HCT116 (cell line): Measurements from ENCODE around the gene MRM3. TPM values are rescaled to one million over a fixed set of nuclear protein-coding genes. Genes with fewer than 3 reads are reported as not detected.
"Not testable (repeated sequence)": the region's sequence is repeated elsewhere in the genome, so short reads cannot be mapped to it uniquely, and the experiment has no call there.

Source experiments
- ATAC-seq: fragments of 200-7000 bp; cut with Tn5 transposase; 2 replicates; pipeline ENCODE4 v1.9.1; 2020; ENCODE audit warnings: mild to moderate bottlenecking, moderate library complexity
- BruUV-seq: library from RNA; stranded (reverse); fragments of 400-500 nt; replicated peaks from 2 replicates; lab custom pipeline; 2021; lab: Mats Ljungman, UMichigan
- CTCF ChIA-PET: fragments of 300-600 bp; sonication (Branson Sonifier 250); formaldehyde crosslinking; loops from one replicate; lab custom pipeline; 2021; ENCODE audit warnings: antibody characterized with exemption; lab: Charles Lee
- POLR2A ChIA-PET: fragments of 300-600, 350-600 bp; sonication (Branson Sonifier 250); formaldehyde crosslinking; loops from one replicate; lab custom pipeline; 2021; ENCODE audit warnings: antibody characterized with exemption; lab: Charles Lee
- RAD21 ChIA-PET, 2 experiments: fragments of 300-600 bp; sonication (Branson Sonifier 250); formaldehyde crosslinking; loops; one replicate each; lab custom pipeline; 2023; ENCODE audit warnings: low total read pairs in 2 of 2; ENCODE audit not compliant: uncharacterized antibody in 2 of 2, unreplicated experiment in 2 of 2, low non-redundant PET in 1 of 2; lab: Charles Lee
- DNase-seq: peaks from one replicate; pipeline ENCODE4 v3.0.0-alpha.2; 2010; ENCODE audit warnings: low read depth, low spot score
- H2AFZ ChIP-seq: fragments of 200-600 bp; shearing (Covaris generic), sonication (generic); 2 replicates; pipeline ENCODE4 v1.6.1; 2017; ENCODE audit warnings: low read depth, mixed run types, mixed read lengths, antibody characterized with exemption, low read length; ENCODE audit not compliant: poor library complexity, severe bottlenecking
- H3K27ac ChIP-seq: 2 replicates; pipeline ENCODE4 v1.5.1; 2012; ENCODE audit warnings: low read depth, low read length
- H3K27me3 ChIP-seq: fragments of 200-600 bp; sonication (generic); 2 replicates; pipeline ENCODE4 v1.6.1; 2016; ENCODE audit warnings: mixed run types, low read length, mixed read lengths; ENCODE audit not compliant: insufficient read depth
- H3K36me3 ChIP-seq, 2 experiments: fragments of 200-500 bp in 1 of 2; fragments of 200-600 bp in 1 of 2; sonication (Bioruptor generic) in 1 of 2; sonication (generic) in 1 of 2; 2 replicates each; pipeline versions ENCODE4 v1.5.1 to v1.6.1; 2014 to 2016; ENCODE audit warnings: low read length in 2 of 2, inconsistent platforms in 1 of 2, mixed read lengths in 1 of 2, mixed run types in 1 of 2; ENCODE audit not compliant: insufficient read depth in 2 of 2, control insufficient read depth in 1 of 2
- H3K4me1 ChIP-seq, 2 experiments: fragments of 200-600 bp in 1 of 2; sonication (generic) in 1 of 2; 2 replicates each; pipeline versions ENCODE4 v1.5.1 to v1.6.1; 2012 to 2017; ENCODE audit warnings: low read length in 2 of 2, inconsistent platforms in 1 of 2, mild to moderate bottlenecking in 1 of 2, mixed read lengths in 1 of 2, mixed run types in 1 of 2, moderate library complexity in 1 of 2; ENCODE audit not compliant: insufficient read depth in 2 of 2, control insufficient read depth in 1 of 2
- H3K4me2 ChIP-seq: fragments of 200-600 bp; sonication (generic); 2 replicates; pipeline ENCODE4 v1.6.1; 2017; ENCODE audit warnings: mixed run types, low read length, mixed read lengths
- H3K4me3 ChIP-seq, 2 experiments: fragments of 200-600 bp in 1 of 2; sonication (generic) in 1 of 2; replicated peaks in 1 of 2; 2 replicates each; pipeline ENCODE4 v1.5.1; 2011 to 2016; ENCODE audit warnings: low read length in 2 of 2, control low read depth in 1 of 2, low read depth in 1 of 2, mild to moderate bottlenecking in 1 of 2, mixed read lengths in 1 of 2, mixed run types in 1 of 2
- H3K79me2 ChIP-seq: fragments of 200-600 bp; sonication (generic); 2 replicates; pipeline ENCODE4 v1.6.1; 2017; ENCODE audit warnings: mild to moderate bottlenecking, mixed run types, low read length, moderate library complexity, mixed read lengths; ENCODE audit not compliant: insufficient read depth
- H3K9ac ChIP-seq: fragments of 200-600 bp; sonication (generic); 2 replicates; pipeline ENCODE4 v1.6.1; 2016; ENCODE audit warnings: low read length, mixed read lengths
- H3K9me2 ChIP-seq: fragments of 200-600 bp; sonication (generic), shearing (Covaris generic); 2 replicates; pipeline ENCODE4 v1.6.1; 2017; ENCODE audit warnings: mixed run types, mild to moderate bottlenecking, moderate library complexity; ENCODE audit not compliant: insufficient read depth
- H3K9me3 ChIP-seq, 2 experiments: fragments of 200-500 bp in 1 of 2; fragments of 200-600 bp in 1 of 2; sonication (Bioruptor generic) in 1 of 2; sonication (generic) in 1 of 2; 2 replicates each; pipeline ENCODE4 v1.6.1; 2014 to 2017; ENCODE audit warnings: low read length in 2 of 2, mixed read lengths in 2 of 2, inconsistent platforms in 1 of 2, low read depth in 1 of 2, mild to moderate bottlenecking in 1 of 2, mixed run types in 1 of 2, moderate library complexity in 1 of 2; ENCODE audit not compliant: control insufficient read depth in 1 of 2, insufficient read depth in 1 of 2
- H4K20me1 ChIP-seq: fragments of 200-600 bp; sonication (generic), shearing (Covaris generic); 2 replicates; pipeline ENCODE4 v1.6.1; 2017; ENCODE audit warnings: mixed run types, mild to moderate bottlenecking, moderate library complexity; ENCODE audit not compliant: insufficient read depth
- ATF3 ChIP-seq: IDR thresholded peaks from 2 replicates; pipeline ENCODE4 v1.6.1; 2012
- EGR1 ChIP-seq: IDR thresholded peaks from 2 replicates; pipeline ENCODE4 v1.6.1; 2012; ENCODE audit warnings: low read depth
- ELF1 ChIP-seq: IDR thresholded peaks from 2 replicates; pipeline ENCODE4 v1.6.1; 2012; ENCODE audit warnings: low read depth, borderline replicate concordance
- EZH2phosphoT487 ChIP-seq: fragments of 200-600 bp; IDR thresholded peaks from 2 replicates; pipeline ENCODE4 v1.6.1; 2018; ENCODE audit warnings: antibody characterized with exemption, borderline replicate concordance
- FOSL1 ChIP-seq: IDR thresholded peaks from 2 replicates; pipeline ENCODE4 v1.6.1; 2012; ENCODE audit warnings: low read depth
- JUND ChIP-seq: IDR thresholded peaks from 2 replicates; pipeline ENCODE4 v1.6.1; 2012
- POLR2A ChIP-seq: IDR thresholded peaks from 2 replicates; pipeline ENCODE4 v1.7.0; 2011; ENCODE audit warnings: borderline replicate concordance; ENCODE audit not compliant: insufficient read depth, insufficient read length; ENCODE audit errors: extremely low read depth
- RAD21 ChIP-seq: IDR thresholded peaks from 2 replicates; pipeline ENCODE4 v1.6.1; 2012; ENCODE audit warnings: low read depth, mild to moderate bottlenecking
- SIN3A ChIP-seq: IDR thresholded peaks from 2 replicates; pipeline ENCODE4 v1.6.1; 2012; ENCODE audit warnings: low read depth
- SP1 ChIP-seq: IDR thresholded peaks from 2 replicates; pipeline ENCODE4 v1.6.1; 2012; ENCODE audit warnings: low read depth
- SRF ChIP-seq: IDR thresholded peaks from 2 replicates; pipeline ENCODE4 v1.6.1; 2012; ENCODE audit warnings: low read depth
- TCF7L2 ChIP-seq: IDR thresholded peaks from 2 replicates; pipeline ENCODE4 v1.7.0; 2011; ENCODE audit warnings: borderline replicate concordance, inconsistent platforms; ENCODE audit not compliant: insufficient read depth, insufficient read length; ENCODE audit errors: extremely low read depth
- YY1 ChIP-seq: IDR thresholded peaks from 2 replicates; pipeline ENCODE4 v1.6.1; 2011; ENCODE audit warnings: low read length, low read depth, moderate library complexity, mild to moderate bottlenecking; ENCODE audit not compliant: insufficient replicate concordance; ENCODE audit errors: extremely low read depth
- ZFX ChIP-seq: fragments of 450-650 bp; IDR thresholded peaks from 2 replicates; pipeline ENCODE4 v1.6.1; 2017
- ZNF274 ChIP-seq: fragments of 200-500 bp; sonication (Bioruptor generic); IDR thresholded peaks from 2 replicates; pipeline ENCODE4 v1.6.1; 2014; ENCODE audit warnings: mild to moderate bottlenecking, low read depth, low read length, inconsistent platforms
- intact Hi-C: fragments of 100-400 bp; cut with micrococcal nuclease; formaldehyde crosslinking; loops from 2 replicates; pipeline ENCODE4 v1.10.0; 2022
- total RNA-seq: library from RNA; stranded (reverse); gene quantifications from one replicate; pipeline ENCODE4 v1.2.1, GENCODE V29; 2021; ENCODE audit not compliant: unreplicated experiment
- TF ChIP-seq, protein P1 (sequence below), 3 experiments: fragments of 200-600 bp in 1 of 3; sonication (generic) in 1 of 3; IDR thresholded peaks in 2 of 3; conservative IDR thresholded peaks in 1 of 3; 2 replicates each; pipeline ENCODE4 v1.5.1; 2012 to 2017; ENCODE audit warnings: low read depth in 2 of 3, low read length in 2 of 3, antibody characterized with exemption in 1 of 3, borderline replicate concordance in 1 of 3, control low read depth in 1 of 3, mild to moderate bottlenecking in 1 of 3, mixed read lengths in 1 of 3, mixed run types in 1 of 3, moderate library complexity in 1 of 3; ENCODE audit not compliant: insufficient read depth in 1 of 3
- TF ChIP-seq, protein P2 (sequence below): IDR thresholded peaks from 2 replicates; pipeline ENCODE4 v1.6.1; 2012; ENCODE audit warnings: low read depth

The MRM3 gene
- total RNA-seq, 1 experiment from 2014 or later, result 32.6 TPM

DNA sequence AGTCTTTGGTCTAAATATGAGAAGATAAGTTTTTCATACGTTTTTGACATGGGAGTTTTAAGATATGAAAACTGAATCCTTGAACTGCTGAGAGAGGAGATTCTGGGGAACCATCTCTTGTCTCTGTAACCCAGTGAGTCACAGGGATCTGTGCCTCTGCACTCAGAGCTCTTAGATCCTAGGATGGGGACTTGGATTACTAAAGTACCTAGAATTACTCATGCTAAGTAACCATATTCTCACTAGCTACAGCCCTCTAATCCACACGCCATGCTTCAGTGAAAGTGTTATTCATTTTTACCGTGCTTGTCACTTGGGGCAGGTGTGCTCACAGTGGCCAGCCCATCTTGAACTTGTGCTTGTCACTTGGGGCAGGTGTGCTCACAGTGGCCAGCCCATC, 2.0 kb downstream of the MRM3 start:
- intact Hi-C loops, result no loop called here
- BruUV-seq, result no TSS peak

GRCh38 chr17:785901-786300, 3.7 kb downstream of the MRM3 start:
- H3K4me2 ChIP-seq, H3K9me2 ChIP-seq, ATAC-seq, H4K20me1 ChIP-seq, POLR2A ChIA-PET, H3K4me3 ChIP-seq, CTCF ChIA-PET, DNase-seq, H2AFZ ChIP-seq, intact Hi-C loops, BruUV-seq, H3K9ac ChIP-seq, H3K9me3 ChIP-seq, H3K27ac ChIP-seq, H3K27me3 ChIP-seq: not testable (repeated sequence)
- Histone ChIP-seq H3K79me2 (peaks cover 62% of the 10 kb centered on the region), H3K4me1 (peaks cover 7 to 16% of the 10 kb centered on the region in 2 experiments; a peak in 3 of 4 replicates), H3K36me3 (peaks cover 11 to 29% of the 10 kb centered on the region in 2 experiments; a peak in 3 of 4 replicates)
- RAD21 ChIA-PET, result interaction anchor here in 1 of 2 experiments (0.5 kb wide), 1 partner anchor 421 kb away, joined by 3 read pairs; no protein-coding TSS in a partner anchor

More for the DNA sequence above, 2.0 kb downstream of the MRM3 start:
- Histone ChIP-seq H2AFZ (no peak overlapping the region), H3K4me1 (peaks cover 7 to 16% of the 10 kb centered on the region in 2 experiments; a peak in 3 of 4 replicates), H3K4me2 (peak overlapping the region; percentile 85; the same call in 1 of the 2 replicates), H3K27me3 (no peaks in the 10 kb centered on the region), H3K9me2 (no peaks in the 10 kb centered on the region), H3K9me3 (no peaks in the 10 kb centered on the region), H3K9ac (no peak overlapping the region), H3K79me2 (peaks cover 74% of the 10 kb centered on the region), H3K36me3 (peaks cover 7 to 15% of the 10 kb centered on the region in 2 experiments; a peak in 3 of 4 replicates), H4K20me1 (no peaks in the 10 kb centered on the region), H3K4me3 (no peak overlapping the region), H3K27ac (no peak overlapping the region)
- DNase-seq (no peak), ATAC-seq (no peak)
- TF ChIP-seq FOSL1, result no peak
- TF ChIP-seq ELF1, result no peak
- no peak for TF ChIP-seq SRF
- TF ChIP-seq JUND, result no peak
- no peak for TF ChIP-seq ZFX
- no peak for TF ChIP-seq POLR2A
- TF ChIP-seq YY1, result no peak
- TF ChIP-seq SP1, result no peak
- no peak for TF ChIP-seq SIN3A
- no peak for TF ChIP-seq EZH2phosphoT487
- TF ChIP-seq RAD21, result no peak
- no peak for TF ChIP-seq ZNF274
- TF ChIP-seq, protein P1, sequence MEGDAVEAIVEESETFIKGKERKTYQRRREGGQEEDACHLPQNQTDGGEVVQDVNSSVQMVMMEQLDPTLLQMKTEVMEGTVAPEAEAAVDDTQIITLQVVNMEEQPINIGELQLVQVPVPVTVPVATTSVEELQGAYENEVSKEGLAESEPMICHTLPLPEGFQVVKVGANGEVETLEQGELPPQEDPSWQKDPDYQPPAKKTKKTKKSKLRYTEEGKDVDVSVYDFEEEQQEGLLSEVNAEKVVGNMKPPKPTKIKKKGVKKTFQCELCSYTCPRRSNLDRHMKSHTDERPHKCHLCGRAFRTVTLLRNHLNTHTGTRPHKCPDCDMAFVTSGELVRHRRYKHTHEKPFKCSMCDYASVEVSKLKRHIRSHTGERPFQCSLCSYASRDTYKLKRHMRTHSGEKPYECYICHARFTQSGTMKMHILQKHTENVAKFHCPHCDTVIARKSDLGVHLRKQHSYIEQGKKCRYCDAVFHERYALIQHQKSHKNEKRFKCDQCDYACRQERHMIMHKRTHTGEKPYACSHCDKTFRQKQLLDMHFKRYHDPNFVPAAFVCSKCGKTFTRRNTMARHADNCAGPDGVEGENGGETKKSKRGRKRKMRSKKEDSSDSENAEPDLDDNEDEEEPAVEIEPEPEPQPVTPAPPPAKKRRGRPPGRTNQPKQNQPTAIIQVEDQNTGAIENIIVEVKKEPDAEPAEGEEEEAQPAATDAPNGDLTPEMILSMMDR (IDR thresholded peaks at IDR 0.05 in 2 of 3, conservative IDR thresholded peaks at IDR 0.05 in 1 of 3; ENCODE audit: borderline replicate concordance in 1 of 3, insufficient read depth in 1 of 3, low read depth in 2 of 3, low read length in 2 of 3), result no peak
- TF ChIP-seq EGR1, result no peak
- TF ChIP-seq, protein P2, sequence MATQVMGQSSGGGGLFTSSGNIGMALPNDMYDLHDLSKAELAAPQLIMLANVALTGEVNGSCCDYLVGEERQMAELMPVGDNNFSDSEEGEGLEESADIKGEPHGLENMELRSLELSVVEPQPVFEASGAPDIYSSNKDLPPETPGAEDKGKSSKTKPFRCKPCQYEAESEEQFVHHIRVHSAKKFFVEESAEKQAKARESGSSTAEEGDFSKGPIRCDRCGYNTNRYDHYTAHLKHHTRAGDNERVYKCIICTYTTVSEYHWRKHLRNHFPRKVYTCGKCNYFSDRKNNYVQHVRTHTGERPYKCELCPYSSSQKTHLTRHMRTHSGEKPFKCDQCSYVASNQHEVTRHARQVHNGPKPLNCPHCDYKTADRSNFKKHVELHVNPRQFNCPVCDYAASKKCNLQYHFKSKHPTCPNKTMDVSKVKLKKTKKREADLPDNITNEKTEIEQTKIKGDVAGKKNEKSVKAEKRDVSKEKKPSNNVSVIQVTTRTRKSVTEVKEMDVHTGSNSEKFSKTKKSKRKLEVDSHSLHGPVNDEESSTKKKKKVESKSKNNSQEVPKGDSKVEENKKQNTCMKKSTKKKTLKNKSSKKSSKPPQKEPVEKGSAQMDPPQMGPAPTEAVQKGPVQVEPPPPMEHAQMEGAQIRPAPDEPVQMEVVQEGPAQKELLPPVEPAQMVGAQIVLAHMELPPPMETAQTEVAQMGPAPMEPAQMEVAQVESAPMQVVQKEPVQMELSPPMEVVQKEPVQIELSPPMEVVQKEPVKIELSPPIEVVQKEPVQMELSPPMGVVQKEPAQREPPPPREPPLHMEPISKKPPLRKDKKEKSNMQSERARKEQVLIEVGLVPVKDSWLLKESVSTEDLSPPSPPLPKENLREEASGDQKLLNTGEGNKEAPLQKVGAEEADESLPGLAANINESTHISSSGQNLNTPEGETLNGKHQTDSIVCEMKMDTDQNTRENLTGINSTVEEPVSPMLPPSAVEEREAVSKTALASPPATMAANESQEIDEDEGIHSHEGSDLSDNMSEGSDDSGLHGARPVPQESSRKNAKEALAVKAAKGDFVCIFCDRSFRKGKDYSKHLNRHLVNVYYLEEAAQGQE, result no peak
- no peak for TF ChIP-seq TCF7L2
- TF ChIP-seq ATF3, result no peak
- CTCF ChIA-PET, result no interaction called here
- RAD21 ChIA-PET, result no interaction called here
- POLR2A ChIA-PET, result no interaction called here
